ENCODE measurements around the gene ACYP1. TPM values are rescaled to one million over a fixed set of nuclear protein-coding genes. Genes with fewer than 3 reads are reported as not detected.

Gene ACYP1
- polyA plus RNA-seq, 1 experiment = 9.0 TPM

DNA sequence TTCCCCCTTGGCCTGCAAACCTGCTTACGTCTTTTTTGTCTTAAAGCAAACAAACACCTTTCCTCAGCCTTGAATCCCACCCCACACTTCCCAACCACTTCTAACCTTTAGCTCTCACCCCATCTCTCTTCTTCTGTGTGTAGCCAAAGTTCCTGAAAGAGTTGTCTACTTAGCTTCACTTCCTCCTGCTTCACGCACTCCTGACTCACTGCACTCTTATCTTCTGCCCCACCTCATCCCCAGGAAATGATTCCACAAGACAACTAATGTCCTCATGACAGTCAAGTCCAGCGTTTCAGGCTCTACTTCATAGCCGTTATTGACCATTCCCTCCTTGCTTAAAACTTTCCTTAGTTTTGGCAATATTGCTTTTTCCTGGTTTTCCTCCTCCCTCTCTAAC lies 38.7 kb downstream of the ACYP1 start:
- TF ChIP-seq CTCF (IDR thresholded peaks at IDR 0.05; ENCODE audit: insufficient read depth, low read depth, low read length) = no peak
- Histone ChIP-seq H3K27me3 (ENCODE audit: control insufficient read depth, insufficient read depth, low read length) (no peaks in the 10 kb centered on the region), H3K4me3 (ENCODE audit: low read depth, low read length) (no peak overlapping the region), H3K36me3 (ENCODE audit: control insufficient read depth, insufficient read depth, low read length) (peaks cover 3% of the 10 kb centered on the region)
- no peak for DNase-seq (ENCODE audit: low read depth)
- ChIA-PET POLR2A (no interaction called here), CTCF (no interaction called here)

DNA sequence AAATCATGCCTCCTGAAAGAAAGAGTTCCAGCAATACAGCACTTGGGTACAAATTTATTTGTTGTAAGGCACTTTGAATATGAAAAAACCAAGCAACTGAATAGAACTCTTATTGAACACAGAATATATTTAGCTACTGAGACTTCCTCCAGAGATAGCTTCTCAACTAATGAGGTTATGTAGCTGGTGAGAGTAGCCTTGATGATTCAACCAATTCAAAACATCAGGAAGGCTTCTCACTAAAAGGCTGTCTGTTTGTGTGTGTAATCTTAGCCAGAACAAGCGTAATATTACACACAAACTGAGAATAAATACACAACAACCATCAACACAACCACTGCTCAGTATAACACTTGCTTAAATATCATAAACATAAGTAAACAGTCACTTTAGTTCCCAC lies 40.7 kb downstream of the ACYP1 start:
- CTCF ChIA-PET = interaction anchor here (0.8 to 1.5 kb wide), 9 partner anchors 9 to 77 kb away, joined by 3 to 5 read pairs (median 3); no protein-coding TSS in a partner anchor
- POLR2A ChIA-PET = no interaction called here
- H3K27me3 ChIP-seq (ENCODE audit: control insufficient read depth, insufficient read depth, low read length) = no peaks in the 10 kb centered on the region
- DNase-seq (ENCODE audit: low read depth) = no peak
- H3K36me3 ChIP-seq (ENCODE audit: control insufficient read depth, insufficient read depth, low read length) = peaks cover 4% of the 10 kb centered on the region
- H3K4me3 ChIP-seq (ENCODE audit: low read depth, low read length) = no peak overlapping the region
- TF ChIP-seq CTCF (IDR thresholded peaks at IDR 0.05; ENCODE audit: insufficient read depth, low read depth, low read length) = no peak

DNA sequence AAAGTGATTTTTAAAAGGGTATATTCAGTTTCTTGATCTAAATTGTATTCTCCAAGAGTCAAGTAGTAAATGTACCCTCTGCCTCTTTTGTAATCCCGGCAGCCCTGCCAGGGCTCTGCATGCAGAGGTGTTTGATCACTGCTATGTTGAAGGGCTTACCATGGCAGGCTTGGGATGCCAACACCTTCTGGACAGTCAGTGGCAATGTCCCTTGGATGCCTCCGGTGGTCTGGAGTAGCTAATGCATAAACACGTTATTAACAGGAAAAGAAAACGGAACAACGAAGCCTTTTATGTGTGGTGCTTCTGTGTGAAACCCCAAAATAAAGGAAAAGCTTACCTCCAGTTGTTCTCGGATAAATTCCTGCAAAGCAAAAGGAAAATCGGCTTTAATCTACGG lies 41.2 kb downstream of the ACYP1 start:
- ChIA-PET CTCF (interaction anchor here (0.8 to 1.5 kb wide), 7 partner anchors 9 to 30 kb away, joined by 3 to 5 read pairs (median 3); no protein-coding TSS in a partner anchor), POLR2A (no interaction called here)
- H3K36me3 ChIP-seq (ENCODE audit: control insufficient read depth, insufficient read depth, low read length) = peaks cover 5% of the 10 kb centered on the region
- no peaks in the 10 kb centered on the region for H3K27me3 ChIP-seq (ENCODE audit: control insufficient read depth, insufficient read depth, low read length)
- DNase-seq (ENCODE audit: low read depth) = no peak
- TF ChIP-seq CTCF (IDR thresholded peaks at IDR 0.05; ENCODE audit: insufficient read depth, low read depth, low read length) = peak; percentile 36
- no peak overlapping the region for H3K4me3 ChIP-seq (ENCODE audit: low read depth, low read length)

- Histone ChIP-seq H3K4me3 (ENCODE audit: low read depth, low read length) (no peak overlapping the region), H3K36me3 (ENCODE audit: control insufficient read depth, insufficient read depth, low read length) (peaks cover 9% of the 10 kb centered on the region), H3K27me3 (ENCODE audit: control insufficient read depth, insufficient read depth, low read length) (no peaks in the 10 kb centered on the region)
- TF ChIP-seq CTCF (IDR thresholded peaks at IDR 0.05; ENCODE audit: insufficient read depth, low read depth, low read length) = no peak
- ChIA-PET POLR2A (no interaction called here), CTCF (no interaction called here)
- no peak for DNase-seq (ENCODE audit: low read depth)
Measured at GRCh38 chr14:75018694-75019093, 45.1 kb downstream of the ACYP1 start.

DNA sequence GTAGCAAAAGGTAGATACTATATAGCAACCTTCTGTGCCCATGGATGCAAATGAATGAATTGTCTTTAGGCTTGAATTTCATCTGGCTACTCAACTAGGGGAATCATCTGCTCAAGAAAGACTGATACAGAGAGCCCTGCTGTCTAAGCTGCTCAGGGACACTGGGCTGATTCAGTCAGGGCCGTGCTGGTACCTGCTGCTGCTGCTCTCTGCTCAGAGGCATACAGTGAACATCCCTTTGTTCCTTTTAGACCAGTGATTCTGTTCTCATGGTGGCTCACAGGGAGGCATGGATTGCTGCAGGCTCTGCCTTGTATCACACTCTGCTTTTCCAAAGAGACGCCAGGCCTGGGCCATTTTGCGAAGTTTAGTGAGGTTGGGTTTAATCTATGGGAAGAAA lies 47.0 kb downstream of the ACYP1 start:
- no peak for TF ChIP-seq CTCF (IDR thresholded peaks at IDR 0.05; ENCODE audit: insufficient read depth, low read depth, low read length)
- Histone ChIP-seq H3K4me3 (ENCODE audit: low read depth, low read length) (no peak overlapping the region), H3K36me3 (ENCODE audit: control insufficient read depth, insufficient read depth, low read length) (peaks cover 10% of the 10 kb centered on the region), H3K27me3 (ENCODE audit: control insufficient read depth, insufficient read depth, low read length) (no peaks in the 10 kb centered on the region)
- no peak for DNase-seq (ENCODE audit: low read depth)
- POLR2A ChIA-PET = no interaction called here
- CTCF ChIA-PET = interaction anchor here (1.1 kb wide), 1 partner anchor 14 kb away, joined by 5 read pairs; the partner anchor contains the start of gene EIF2B2
